Fibroblast of mammary gland (primary cell): ENCODE results near the gene ESRRA.

Source experiments
- DNase-seq: peaks from one replicate; pipeline ENCODE4 v3.0.0-alpha.2; 2010; ENCODE audit warnings: low read depth
- H3K4me3 ChIP-seq: 2 replicates; pipeline ENCODE4 v1.5.1; 2011; ENCODE audit warnings: low read depth, mild to moderate bottlenecking, low read length, moderate library complexity; ENCODE audit not compliant: control insufficient read depth
- CTCF ChIP-seq: conservative IDR thresholded peaks from 2 replicates; pipeline ENCODE4 v1.5.1; 2011; ENCODE audit warnings: low read depth, low read length, inconsistent platforms; ENCODE audit not compliant: control insufficient read depth, insufficient read depth

The ESRRA gene

GRCh38 chr11:64355078-64355940 lies 50.0 kb downstream of the ESRRA start:
- peak; percentile 76 for DNase-seq
- TF ChIP-seq CTCF: peak; percentile 63

DNA sequence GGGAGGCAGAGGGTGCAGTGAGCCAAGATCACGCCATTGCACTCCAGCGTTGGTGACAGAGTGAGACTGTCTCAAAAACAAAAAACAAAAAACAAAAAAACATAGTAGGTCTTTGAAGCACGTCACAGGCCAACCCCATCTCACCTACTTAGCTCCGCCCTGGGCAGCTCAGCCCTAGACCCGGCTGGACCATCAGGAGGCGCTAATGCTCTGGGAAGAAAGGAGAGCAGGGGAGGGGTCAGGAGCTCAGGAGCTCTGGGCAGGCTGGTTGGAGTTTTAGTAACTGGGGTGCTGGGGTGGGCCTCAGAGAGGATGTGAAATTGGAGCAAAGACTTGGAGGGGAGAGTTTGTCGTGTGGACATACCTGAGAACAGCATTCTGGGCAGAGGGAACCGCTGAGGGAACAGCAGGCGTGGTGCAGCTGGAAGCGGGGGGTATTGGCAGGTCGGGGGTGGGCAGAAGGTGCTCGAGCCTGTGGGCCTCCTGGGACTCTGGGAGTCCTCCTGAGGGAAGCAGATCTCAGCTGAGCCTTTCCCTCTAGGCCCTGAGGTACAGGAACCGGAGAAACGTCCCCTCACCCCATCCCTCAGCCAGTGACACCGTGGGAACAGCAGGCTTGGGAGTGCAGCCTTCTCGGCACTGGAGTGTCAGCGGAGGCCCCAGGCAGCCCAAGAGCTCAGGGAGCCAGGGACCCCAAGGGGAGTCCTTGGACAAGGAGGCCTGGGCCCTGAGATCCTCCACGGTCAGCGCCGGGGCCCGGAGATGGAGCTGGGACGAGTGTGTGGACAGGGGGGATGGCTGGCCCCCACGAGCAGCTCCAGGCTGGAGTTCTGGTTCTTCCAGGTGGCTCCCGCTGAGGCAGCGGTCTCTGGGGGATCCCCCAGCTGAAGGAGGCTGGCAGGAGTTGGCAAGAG lies 51.4 kb downstream of the ESRRA start:
- TF ChIP-seq CTCF: peak; percentile 36
- H3K4me3 ChIP-seq: no peak overlapping the region
- DNase-seq: peak; percentile 47

More at GRCh38 chr11:64355078-64355940, 50.0 kb downstream of the ESRRA start:
- peak overlapping the region; percentile 26 for H3K4me3 ChIP-seq

- TF ChIP-seq CTCF: no peak
- DNase-seq: no peak
Observed at GRCh38 chr11:64357446-64357845, 52.1 kb downstream of the ESRRA start.

GRCh38 chr11:64357904-64358535 lies 52.7 kb downstream of the ESRRA start:
- no peak for DNase-seq
- TF ChIP-seq CTCF: no peak
- no peak overlapping the region for H3K4me3 ChIP-seq

More at GRCh38 chr11:64357446-64357845, 52.1 kb downstream of the ESRRA start:
- no peak overlapping the region for H3K4me3 ChIP-seq

DNA sequence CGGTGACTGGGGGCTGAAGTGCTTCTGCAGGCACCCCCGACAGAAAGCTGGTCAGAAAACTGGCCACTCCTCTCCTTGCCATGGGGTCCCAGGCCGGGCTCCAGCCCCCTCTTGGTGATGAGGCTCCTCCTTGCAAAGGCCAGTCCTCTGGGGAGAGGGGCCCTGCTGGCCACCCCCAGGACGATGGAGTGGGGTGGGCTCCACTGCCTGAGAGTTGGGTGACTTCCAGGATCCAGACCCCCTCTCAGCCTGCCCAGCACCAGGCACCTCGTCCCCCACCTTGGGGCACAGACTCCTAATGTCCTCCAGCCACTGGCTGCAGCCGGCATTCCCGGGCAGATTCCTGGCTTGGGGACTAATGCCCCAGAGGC lies 53.2 kb downstream of the ESRRA start:
- no peak for DNase-seq
- no peak for TF ChIP-seq CTCF
- peak overlapping the region; percentile 40 for H3K4me3 ChIP-seq
